Islet of Langerhans (tissue), 1 donor: ENCODE results near the gene CCR4.
"Not testable (repeated sequence)": the region's sequence is repeated elsewhere in the genome, so short reads cannot be mapped to it uniquely, and the experiment has no call there.

Source experiments
- FAIRE-seq: peaks from one replicate; lab custom pipeline; 2011; peaks lifted over from hg19 to GRCh38; lab: Jason Lieb, UNC

Gene CCR4

DNA sequence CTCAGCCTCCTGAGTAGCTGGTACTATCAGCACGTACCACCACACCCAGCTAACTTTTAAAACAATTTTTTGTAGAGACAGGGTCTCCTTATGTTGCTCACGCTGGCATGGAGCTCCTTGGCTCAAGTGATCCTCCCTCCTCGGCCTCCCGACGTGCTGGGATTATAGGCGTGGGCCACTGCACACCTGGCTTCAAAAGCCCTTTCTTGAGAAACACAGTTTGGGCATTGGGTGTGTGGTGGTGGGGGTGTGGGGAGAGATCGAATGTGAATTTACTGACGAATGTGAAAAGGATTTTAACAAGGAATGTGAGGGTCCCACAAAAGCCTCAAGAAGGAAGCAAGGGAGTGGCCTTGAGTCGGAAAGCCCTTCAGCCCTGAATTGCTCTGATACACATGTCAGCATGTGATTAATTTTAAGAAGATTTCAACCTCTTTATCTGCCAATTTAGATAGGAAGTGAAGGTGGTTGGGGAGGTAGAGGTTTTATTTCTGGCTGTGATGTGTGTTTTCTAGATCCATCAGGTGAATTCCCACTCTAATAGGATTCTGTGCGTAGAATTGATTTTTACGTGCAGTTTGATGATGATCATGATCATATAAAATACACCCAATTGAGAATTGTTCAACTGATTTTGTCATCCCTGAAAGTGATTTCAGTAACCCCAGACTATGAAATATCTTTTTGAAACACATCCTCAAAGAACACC, 1.1 kb downstream of the CCR4 start:
- FAIRE-seq: no peak

DNA sequence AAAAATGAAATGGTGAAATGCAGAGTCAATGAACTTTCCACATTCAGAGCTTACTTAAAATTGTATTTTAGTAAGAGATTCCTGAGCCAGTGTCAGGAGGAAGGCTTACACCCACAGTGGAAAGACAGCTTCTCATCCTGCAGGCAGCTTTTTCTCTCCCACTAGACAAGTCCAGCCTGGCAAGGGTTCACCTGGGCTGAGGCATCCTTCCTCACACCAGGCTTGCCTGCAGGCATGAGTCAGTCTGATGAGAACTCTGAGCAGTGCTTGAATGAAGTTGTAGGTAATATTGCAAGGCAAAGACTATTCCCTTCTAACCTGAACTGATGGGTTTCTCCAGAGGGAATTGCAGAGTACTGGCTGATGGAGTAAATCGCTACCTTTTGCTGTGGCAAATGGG, 3.1 kb downstream of the CCR4 start:
- no peak for FAIRE-seq

DNA sequence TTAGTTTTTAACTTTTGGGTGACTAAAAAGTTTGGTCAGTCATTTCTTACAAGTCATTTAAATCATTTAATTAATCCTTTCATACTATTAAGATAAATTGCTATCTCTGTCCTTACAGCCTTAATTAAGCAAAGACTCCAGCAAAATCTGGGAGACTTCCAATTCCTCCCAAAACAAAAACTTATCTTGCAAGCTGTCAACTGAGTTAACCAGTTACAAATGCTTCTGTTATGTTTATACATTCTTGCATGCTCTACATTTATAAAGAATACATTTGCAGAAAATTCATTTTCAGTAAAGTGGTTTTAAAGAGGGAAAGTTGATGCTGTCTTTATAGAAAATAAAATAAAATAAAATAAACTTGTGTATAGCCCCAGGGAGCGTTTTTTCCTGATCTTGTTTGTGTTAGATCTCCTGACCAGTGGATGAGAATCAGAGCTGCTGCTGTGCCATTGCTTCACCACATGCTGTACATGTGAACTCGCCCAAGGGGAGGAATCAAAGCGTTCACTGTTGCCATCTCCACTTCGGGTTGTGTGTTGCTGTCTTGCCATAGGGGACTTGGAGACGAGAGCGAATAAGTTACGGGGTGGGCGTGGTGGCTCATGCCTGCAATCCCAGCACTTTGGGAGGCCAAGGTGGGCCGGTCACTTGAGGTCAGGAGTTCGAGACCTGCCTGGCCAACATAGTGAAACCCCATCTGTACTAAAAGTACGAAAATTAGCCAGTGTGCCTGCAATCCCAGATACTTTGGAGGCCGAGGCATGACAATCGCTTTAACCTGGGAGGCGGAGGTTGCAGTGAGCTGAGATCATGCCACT, 5.5 kb downstream of the CCR4 start:
- FAIRE-seq: no peak

GRCh38 chr3:32958509-32958908, 7.1 kb downstream of the CCR4 start:
- FAIRE-seq: no peak

GRCh38 chr3:32959371-32959770, 7.9 kb downstream of the CCR4 start:
- no peak for FAIRE-seq

DNA sequence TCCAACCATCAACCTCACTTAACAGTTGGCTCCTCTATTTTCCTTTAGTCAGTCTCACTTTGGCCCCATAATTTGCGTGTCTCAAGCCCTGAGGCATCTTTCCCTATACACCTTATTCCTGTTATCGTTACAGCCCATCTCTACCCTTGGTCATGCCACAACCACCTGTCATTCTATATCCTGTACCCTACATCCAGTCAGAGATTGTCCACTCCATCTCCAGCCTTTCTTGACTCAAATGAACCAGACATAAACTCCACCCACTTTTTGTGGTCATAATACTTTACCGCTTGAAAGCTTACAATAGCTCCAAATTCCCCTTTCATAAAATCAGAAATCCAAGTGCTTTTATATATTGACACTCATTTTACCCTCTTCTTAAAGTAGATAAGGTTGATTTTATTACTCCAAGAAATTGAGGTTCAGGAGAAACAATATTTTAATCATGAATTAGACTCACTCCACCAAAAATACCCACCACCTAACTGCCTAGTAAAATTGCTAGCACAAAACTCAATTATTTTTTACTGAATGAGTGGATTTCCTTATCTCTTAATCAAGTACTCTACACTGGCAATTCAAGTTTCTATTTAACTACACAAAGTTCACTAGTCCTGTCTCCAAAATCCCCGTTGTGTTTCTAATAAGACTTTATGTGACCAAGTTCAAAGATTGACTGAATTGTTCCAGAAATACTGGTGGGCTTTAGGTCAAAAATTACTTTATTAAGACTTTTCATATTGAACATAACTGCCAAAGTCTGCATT, 9.1 kb downstream of the CCR4 start:
- no peak for FAIRE-seq

GRCh38 chr3:32961189-32961715, 9.8 kb downstream of the CCR4 start:
- no peak for FAIRE-seq

- FAIRE-seq: no peak
Measured at GRCh38 chr3:32963871-32964270, 12.4 kb downstream of the CCR4 start.

DNA sequence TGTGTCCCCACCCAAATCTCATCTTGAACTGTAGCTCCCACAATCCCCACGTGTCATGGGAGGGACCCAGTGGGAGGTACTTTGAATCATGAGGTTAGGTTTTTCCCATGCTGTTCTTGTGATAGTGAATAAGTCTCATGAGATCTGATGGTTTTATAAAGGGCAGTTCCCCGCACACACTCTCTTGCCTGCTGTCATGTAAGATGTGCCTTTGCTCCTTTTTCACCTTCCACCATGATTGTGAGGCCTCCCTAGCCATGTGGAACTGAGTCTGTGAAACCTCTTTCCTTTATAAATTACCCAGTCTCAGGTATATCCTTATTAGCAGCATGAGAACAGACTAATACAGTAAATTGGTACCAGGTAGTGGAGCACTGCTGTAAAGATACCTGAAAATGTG, 13.3 kb downstream of the CCR4 start:
- FAIRE-seq: not testable (repeated sequence)

GRCh38 chr3:32965617-32966213, 14.3 kb downstream of the CCR4 start:
- FAIRE-seq: not testable (repeated sequence)

- not testable (repeated sequence) for FAIRE-seq
Measured at GRCh38 chr3:32966627-32967026, 15.2 kb downstream of the CCR4 start.

DNA sequence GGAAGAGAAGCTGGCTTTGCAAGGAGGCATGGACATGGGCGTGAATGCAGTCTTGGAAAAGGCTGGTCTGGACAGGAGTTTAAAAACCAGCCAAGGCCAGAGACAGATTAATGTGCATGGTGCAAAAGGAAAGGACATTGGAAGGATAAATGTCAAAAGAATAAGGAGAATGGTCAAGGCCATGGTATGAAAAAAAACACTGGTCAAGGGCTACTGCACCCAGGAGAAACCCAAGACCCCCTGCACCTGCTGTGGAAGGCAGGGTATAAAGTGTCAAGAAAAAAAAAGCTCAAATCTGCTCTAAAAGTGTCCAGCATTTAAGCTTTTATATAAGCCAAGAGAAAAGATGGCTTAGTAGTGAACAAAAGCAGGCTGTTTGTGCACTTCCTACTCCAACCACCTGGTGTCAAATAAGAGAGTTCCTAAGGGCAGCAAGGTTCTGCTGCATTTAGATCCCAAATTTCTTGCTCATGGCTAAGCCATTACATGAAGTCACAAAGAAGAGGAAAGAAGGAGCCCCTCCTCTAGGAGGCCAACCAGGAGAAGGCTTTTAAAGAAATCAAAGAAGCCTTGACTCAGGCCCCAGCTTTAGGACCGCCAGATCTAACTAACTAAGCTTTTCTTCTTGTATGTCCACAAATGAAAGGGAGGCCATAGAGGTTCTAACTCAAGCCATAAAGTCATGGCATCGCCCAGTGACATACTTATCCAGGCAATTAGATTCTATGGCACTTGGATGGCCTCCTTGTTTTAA, 16.9 kb downstream of the CCR4 start:
- no peak for FAIRE-seq

GRCh38 chr3:32968920-32969389, 17.5 kb downstream of the CCR4 start:
- no peak for FAIRE-seq

DNA sequence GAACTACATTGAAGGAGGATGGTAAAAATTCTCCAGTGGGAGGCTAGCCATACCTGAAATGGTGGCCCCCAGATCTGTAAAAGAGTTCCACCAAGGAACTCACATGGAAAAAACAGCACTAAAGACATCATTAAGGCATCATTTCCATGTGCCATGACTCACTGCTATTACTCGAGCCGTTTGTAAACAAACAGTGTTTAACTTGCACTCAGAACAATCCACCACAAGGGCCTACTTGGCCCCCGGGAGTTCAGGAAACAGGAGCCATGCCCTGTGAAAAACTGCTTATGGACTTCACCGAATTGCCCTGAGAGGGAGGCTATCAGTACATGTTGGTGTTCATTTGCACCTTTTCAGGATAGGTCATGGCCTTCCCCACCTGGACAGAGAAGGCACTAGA, 18.2 kb downstream of the CCR4 start:
- FAIRE-seq: no peak

GRCh38 chr3:32971291-32971690, 19.8 kb downstream of the CCR4 start:
- not testable (repeated sequence) for FAIRE-seq

GRCh38 chr3:32972482-32973146, 21.2 kb downstream of the CCR4 start:
- no peak for FAIRE-seq

- no peak for FAIRE-seq
Measured at GRCh38 chr3:32973982-32974381, 22.5 kb downstream of the CCR4 start.

DNA sequence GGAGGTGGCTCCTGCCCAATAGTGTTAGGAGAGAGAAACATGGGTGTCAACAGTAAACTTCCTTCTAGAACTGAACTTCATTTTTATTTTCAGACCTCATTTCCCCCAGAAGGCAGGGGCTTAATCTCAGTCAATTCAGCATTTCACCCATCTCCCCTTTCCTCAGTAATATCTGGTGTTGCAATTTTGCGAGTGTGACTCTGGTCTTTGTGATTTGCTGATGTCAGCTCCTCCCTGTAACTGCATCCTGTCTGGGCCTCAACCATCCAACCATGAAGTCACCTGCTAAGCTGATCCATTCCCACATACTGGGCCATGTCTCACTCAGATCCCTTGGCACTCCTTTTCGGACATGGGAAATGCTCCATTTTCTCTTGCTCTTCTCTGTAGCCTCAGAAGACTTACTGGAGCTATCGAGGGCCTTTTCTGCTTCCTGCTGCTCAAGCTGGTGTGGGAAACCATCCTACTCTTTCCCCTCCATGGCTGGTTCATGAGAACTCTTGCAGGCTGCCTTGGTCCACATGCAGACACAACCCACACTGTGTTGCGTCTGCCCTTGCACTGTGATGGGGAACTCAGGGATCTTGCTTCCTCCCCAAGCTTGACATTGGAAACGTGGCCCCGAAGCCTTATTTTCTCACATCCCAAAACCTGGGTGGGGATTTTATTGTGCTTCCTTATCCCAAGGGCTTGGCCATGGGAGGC, 24.6 kb downstream of the CCR4 start:
- FAIRE-seq: no peak

DNA sequence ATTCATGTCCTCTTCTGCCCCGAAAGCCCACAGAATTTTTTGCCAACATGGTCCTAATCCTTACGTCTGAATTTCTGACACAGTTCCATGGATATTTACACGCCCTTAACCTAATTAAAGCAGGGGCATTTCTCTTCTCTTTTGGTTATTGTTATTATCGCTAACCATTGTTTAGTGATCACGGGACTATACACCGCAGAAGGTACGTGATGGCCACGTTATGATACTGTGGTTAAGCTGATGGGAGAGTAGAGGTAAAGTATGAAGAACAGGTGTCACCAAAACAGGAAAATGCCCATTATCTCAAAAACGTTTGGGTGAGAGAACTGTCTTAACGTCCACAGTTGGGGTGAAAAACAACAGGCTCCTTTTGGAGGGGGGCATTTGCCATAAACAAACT, 26.4 kb downstream of the CCR4 start:
- FAIRE-seq: no peak

DNA sequence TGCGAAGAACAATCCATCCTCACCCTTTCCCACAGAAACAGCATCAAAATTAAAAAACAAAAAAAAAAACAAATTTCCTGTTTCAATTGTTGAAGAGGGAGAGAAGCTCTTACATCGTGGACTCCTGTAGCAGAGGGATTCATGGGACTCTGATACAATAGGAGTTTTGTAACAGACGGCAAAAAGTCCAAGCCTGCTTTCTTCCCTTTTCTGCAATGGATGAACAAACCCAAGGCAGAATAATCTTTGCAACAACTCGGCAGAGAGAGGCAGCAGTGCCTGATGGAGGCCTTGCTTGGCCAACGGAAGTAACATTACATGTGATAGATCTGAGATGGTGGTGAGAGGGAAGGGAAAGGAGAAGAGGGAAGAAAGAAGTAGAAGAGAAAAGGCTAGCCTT, 26.9 kb downstream of the CCR4 start:
- FAIRE-seq: no peak
